GM06990 (cell line): Measurements from ENCODE around the gene SLC34A1.

Source experiments
- DNase-seq: peaks from one replicate; pipeline ENCODE4 v3.0.0-alpha.2; 2011; ENCODE audit not compliant: insufficient read length; ENCODE audit errors: extremely low read depth
- H3K27me3 ChIP-seq: replicated peaks from 2 replicates; pipeline ENCODE4 v1.6.0; 2011; ENCODE audit warnings: low read length; ENCODE audit not compliant: control insufficient read depth, insufficient read depth
- H3K36me3 ChIP-seq: 2 replicates; pipeline ENCODE4 v1.5.1; 2011; ENCODE audit warnings: low read length; ENCODE audit not compliant: control insufficient read depth, insufficient read depth
- H3K4me3 ChIP-seq: replicated peaks from 2 replicates; pipeline ENCODE4 v1.5.1; 2011; ENCODE audit warnings: low read depth, mild to moderate bottlenecking, control low read depth, low read length
- CTCF ChIP-seq: IDR thresholded peaks from 2 replicates; pipeline ENCODE4 v1.5.1; 2011; ENCODE audit warnings: low read length, control low read depth, mild to moderate bottlenecking, inconsistent platforms; ENCODE audit not compliant: insufficient read depth, poor library complexity, severe bottlenecking

The SLC34A1 gene

DNA sequence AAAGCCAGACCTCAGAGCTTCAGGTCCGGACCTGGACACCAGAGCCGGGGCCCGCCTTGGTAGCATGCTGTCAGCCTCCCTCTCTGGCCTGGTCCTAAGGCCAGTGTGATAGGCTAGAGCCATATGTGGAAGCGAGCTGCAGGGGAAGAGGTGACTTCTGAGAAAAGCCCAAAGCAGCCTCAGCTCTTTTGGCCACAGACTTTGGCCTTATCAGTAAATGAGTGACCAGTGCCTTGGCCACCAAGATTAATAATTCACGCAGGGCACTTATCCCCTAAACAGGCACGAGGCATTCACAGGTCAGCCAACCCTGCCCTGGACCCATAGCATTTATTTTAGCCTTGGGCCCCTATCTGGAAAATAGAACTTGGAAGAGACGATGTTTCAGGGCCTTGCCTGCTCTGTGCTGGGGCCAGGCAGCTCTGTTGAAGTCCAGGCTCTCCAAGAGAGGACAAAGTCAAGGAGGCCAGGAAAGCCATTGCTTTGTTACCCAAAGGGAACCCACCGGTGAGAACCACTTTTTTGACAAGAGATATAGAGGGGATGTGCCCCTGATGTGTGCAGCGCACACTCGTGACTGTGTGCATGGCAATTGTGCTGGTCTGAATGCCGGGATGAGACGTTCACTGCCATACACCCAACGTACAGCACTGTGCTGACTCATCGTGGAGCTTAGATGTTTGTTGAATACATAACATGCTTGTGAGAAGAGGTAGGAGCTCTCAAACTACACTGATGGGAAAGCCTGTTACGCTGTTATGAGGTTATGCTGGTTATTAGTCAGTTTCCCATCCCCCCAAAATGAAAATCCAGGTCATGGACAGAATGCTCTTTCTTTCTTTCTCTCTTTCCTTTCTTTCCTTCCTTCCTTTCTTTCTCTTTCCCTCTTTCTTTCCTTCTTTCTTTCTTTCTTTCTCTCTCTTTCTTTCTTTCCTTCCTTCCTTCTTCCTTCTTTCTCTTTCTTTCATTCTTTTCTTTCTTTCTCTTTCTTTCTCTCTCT lies 5.0 kb upstream of the SLC34A1 start:
- H3K36me3 ChIP-seq, result no peaks in the 10 kb centered on the region
- H3K27me3 ChIP-seq, result no peaks in the 10 kb centered on the region
- no peak for TF ChIP-seq CTCF
- no peak overlapping the region for H3K4me3 ChIP-seq
- DNase-seq, result no peak

- DNase-seq, result no peak
- Histone ChIP-seq H3K4me3 (no peak overlapping the region), H3K36me3 (no peaks in the 10 kb centered on the region), H3K27me3 (no peaks in the 10 kb centered on the region; the same call in 1 of the 2 replicates)
- TF ChIP-seq CTCF, result no peak
Observed at GRCh38 chr5:177380805-177381126, 3.5 kb upstream of the SLC34A1 start.

GRCh38 chr5:177382423-177383029 lies 1.7 kb upstream of the SLC34A1 start:
- H3K36me3 ChIP-seq, result no peaks in the 10 kb centered on the region
- no peak overlapping the region for H3K4me3 ChIP-seq
- TF ChIP-seq CTCF, result peak; percentile 34
- DNase-seq, result no peak
- no peaks in the 10 kb centered on the region; the same call in 1 of the 2 replicates for H3K27me3 ChIP-seq

DNA sequence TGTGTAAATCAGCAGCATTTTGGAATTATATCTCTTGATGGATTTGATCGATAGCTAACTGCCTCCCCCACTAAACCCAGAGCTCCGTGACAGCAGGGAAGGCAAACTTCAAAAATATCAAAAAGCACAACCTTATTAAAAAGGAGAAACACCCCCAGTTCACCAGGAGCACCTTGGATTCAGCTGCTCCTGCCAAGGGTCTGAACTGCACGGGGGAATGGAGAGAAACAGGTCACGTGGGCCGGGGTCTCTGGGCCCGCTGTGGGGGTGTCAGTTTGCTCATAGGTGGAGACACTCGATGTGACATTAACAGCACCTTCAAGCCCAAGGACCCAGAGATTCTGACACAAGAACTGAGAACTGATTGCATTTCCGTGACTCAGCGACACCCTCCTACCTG lies 1.1 kb upstream of the SLC34A1 start:
- no peak for TF ChIP-seq CTCF
- Histone ChIP-seq H3K4me3 (no peak overlapping the region), H3K27me3 (no peaks in the 10 kb centered on the region; the same call in 1 of the 2 replicates), H3K36me3 (no peaks in the 10 kb centered on the region)
- no peak for DNase-seq

DNA sequence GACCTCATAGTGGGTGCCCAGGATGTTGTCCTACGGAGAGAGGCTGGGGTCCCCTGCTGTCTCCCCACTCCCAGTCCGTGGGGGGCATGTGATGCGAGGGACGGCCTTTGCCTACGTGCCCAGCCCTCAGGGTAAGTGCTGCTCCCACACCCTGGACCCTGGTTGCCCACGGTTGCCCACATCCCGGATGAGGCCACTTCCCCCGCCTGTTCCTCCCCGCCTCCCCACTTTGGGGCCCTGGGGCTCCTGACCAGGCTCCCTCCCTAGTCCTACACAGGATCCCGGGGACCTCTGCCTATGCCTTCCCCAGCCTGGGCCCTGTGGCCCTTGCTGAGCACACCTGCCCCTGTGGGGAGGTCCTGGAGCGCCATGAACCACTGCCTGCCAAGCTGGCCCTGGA lies 1.5 kb downstream of the SLC34A1 start:
- no peak for DNase-seq
- Histone ChIP-seq H3K36me3 (no peaks in the 10 kb centered on the region), H3K4me3 (no peak overlapping the region), H3K27me3 (no peaks in the 10 kb centered on the region; the same call in 1 of the 2 replicates)
- no peak for TF ChIP-seq CTCF
